Neural cell (in vitro differentiated cells): ENCODE results near the gene SNRPA.

Experiments used
- CTCF ChIP-seq: fragments of 450-650 bp; IDR thresholded peaks from 2 replicates; pipeline ENCODE4 v1.5.1; 2014; ENCODE audit warnings: antibody characterized with exemption, mild to moderate bottlenecking, moderate library complexity; ENCODE audit not compliant: poor library complexity, severe bottlenecking
- EP300 ChIP-seq: fragments of 450-650 bp; conservative IDR thresholded peaks from 2 replicates; pipeline ENCODE4 v1.6.1; 2014; ENCODE audit warnings: antibody characterized with exemption, mild to moderate bottlenecking, moderate library complexity; ENCODE audit not compliant: poor library complexity, severe bottlenecking
- EZH2 ChIP-seq: fragments of 200-600, 300-800 bp; shearing (Covaris generic), sonication (generic); IDR thresholded peaks from 2 replicates; pipeline ENCODE4 v1.6.1; 2014; ENCODE audit warnings: antibody characterized with exemption, low read length, borderline replicate concordance, mild to moderate bottlenecking; ENCODE audit not compliant: insufficient read depth, poor library complexity, severe bottlenecking
- POLR2AphosphoS5 ChIP-seq: IDR thresholded peaks from 2 replicates; pipeline ENCODE4 v1.6.1; 2012
- SMC3 ChIP-seq: fragments of 450-650 bp; conservative IDR thresholded peaks from 2 replicates; pipeline ENCODE4 v1.6.1; 2014; ENCODE audit warnings: antibody characterized with exemption, mild to moderate bottlenecking, moderate library complexity; ENCODE audit not compliant: poor library complexity
- TAF1 ChIP-seq: IDR thresholded peaks from 2 replicates; pipeline ENCODE4 v1.6.1; 2012; ENCODE audit warnings: low read depth

- TF ChIP-seq EZH2 (no peak), CTCF (no peak), TAF1 (no peak), POLR2AphosphoS5 (no peak), EP300 (no peak), SMC3 (no peak)
Observed at GRCh38 chr19:40810160-40810559, 59.2 kb downstream of the SNRPA start.
